PC-3 (cell line): ENCODE data around the gene OR8U1.

Source experiments
- EZH2 ChIP-seq: fragments of 300-600 bp; sonication (generic); IDR thresholded peaks from one replicate; pipeline ENCODE4 v1.6.1; 2017; ENCODE audit warnings: antibody characterized with exemption, mild to moderate bottlenecking, low read length; ENCODE audit not compliant: unreplicated experiment
- EZH2phosphoT487 ChIP-seq: fragments of 300-600 bp; sonication (generic); IDR thresholded peaks from 2 replicates; pipeline ENCODE4 v1.6.1; 2018; ENCODE audit warnings: mild to moderate bottlenecking, antibody characterized with exemption, low read length, borderline replicate concordance
- TF ChIP-seq, protein P1 (sequence below): fragments of 300-600 bp; sonication (generic); conservative IDR thresholded peaks from 2 replicates; pipeline ENCODE4 v1.5.1; 2017; ENCODE audit warnings: antibody characterized with exemption, low read depth, mild to moderate bottlenecking, low read length

DNA sequence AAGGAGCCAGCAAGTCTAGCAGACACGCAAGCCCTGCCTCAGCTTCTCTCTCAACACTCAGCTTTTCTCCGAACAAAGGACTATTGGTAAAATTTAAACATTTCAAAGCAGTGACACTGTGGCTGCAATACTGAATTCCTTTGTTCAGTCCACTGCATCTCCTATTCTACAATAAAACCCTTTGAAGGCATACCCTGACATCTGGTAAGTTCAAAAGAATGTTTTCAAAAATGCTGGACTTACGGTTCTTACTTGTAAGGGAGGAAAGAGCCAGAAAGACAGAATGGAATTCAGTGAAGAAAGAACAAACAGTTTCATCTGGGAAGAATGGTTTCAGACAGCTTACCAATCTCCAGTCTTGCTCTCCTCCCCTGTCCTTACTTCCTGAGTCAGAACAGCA, 42.3 kb upstream of the OR8U1 start:
- TF ChIP-seq, protein P1, sequence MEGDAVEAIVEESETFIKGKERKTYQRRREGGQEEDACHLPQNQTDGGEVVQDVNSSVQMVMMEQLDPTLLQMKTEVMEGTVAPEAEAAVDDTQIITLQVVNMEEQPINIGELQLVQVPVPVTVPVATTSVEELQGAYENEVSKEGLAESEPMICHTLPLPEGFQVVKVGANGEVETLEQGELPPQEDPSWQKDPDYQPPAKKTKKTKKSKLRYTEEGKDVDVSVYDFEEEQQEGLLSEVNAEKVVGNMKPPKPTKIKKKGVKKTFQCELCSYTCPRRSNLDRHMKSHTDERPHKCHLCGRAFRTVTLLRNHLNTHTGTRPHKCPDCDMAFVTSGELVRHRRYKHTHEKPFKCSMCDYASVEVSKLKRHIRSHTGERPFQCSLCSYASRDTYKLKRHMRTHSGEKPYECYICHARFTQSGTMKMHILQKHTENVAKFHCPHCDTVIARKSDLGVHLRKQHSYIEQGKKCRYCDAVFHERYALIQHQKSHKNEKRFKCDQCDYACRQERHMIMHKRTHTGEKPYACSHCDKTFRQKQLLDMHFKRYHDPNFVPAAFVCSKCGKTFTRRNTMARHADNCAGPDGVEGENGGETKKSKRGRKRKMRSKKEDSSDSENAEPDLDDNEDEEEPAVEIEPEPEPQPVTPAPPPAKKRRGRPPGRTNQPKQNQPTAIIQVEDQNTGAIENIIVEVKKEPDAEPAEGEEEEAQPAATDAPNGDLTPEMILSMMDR: no peak
- TF ChIP-seq EZH2phosphoT487 (no peak), EZH2 (no peak)
